Posterior vena cava (tissue), 2 donors: ENCODE results near the gene COL26A1. TPM values are rescaled to one million over a fixed set of nuclear protein-coding genes. Genes with fewer than 3 reads are reported as not detected.
A peak's percentile ranks its signal among the peaks of the same experiment; 100 is the strongest.
"Not testable (repeated sequence)": the region's sequence is repeated elsewhere in the genome, so short reads cannot be mapped to it uniquely, and the experiment has no call there.

Experiments
- DNase-seq: peaks from one replicate; pipeline ENCODE4 v3.0.0-alpha.2; 2020; ENCODE audit warnings: low spot score
- intact Hi-C, 2 donors: fragments of 100-400 bp; cut with DNase I; formaldehyde crosslinking; loops; one replicate each; pipeline versions ENCODE4 v1.14.1 to v1.14.2; 2022 to 2023
- long read RNA-seq, 2 donors: library from polyadenylated mRNA; unstranded; transcript quantifications; one replicate each; pipeline ENCODE4 v2.0.0, GENCODE V29; 2020 to 2021
- total RNA-seq, 2 donors: library from RNA; stranded (reverse); fragmentation: NEBNext Ultra II Directional; extraction: Animal tissue kit (Norgen Biotek cat#: 25700); gene quantifications; one replicate each; pipeline ENCODE4 v1.2.1, GENCODE V29; 2021
- donor health status: DM: yes; HTN: yes; CAD: no.
- donor health status: DM: yes; HTN: yes; CAD: no.

The COL26A1 gene
- not detected for total RNA-seq
- long read RNA-seq, donor 1: 0 reads
- long read RNA-seq, donor 2: 0 reads

GRCh38 chr7:101362334-101363195 lies at the start of gene COL26A1:
Gene COL26A1 (plus strand): TSS chr7:101362875. CDS start chr7:101363033, 158 bp downstream.
- intact Hi-C loops: loop anchor here (10.0 kb wide), 1 partner anchor 172 kb away; no protein-coding TSS in a partner anchor

GRCh38 chr7:101315336-101315735 lies 47.3 kb upstream of the COL26A1 start:
- intact Hi-C loops: no loop called here
- no peak for DNase-seq

More at GRCh38 chr7:101362334-101363195, at the start of gene COL26A1:
- DNase-seq: peak; percentile 83

GRCh38 chr7:101319401-101319800 lies 43.3 kb upstream of the COL26A1 start:
- intact Hi-C loops: no loop called here
- DNase-seq: no peak

- peak; percentile 97 for DNase-seq
- intact Hi-C loops: no loop called here
Observed at GRCh38 chr7:101321491-101322401, 40.9 kb upstream of the COL26A1 start, which contains the start of gene IFT22. Gene IFT22 (minus strand): TSS chr7:101321812. CDS start chr7:101321709, 103 bp downstream.

- no peak for DNase-seq
- intact Hi-C loops: no loop called here
Observed at GRCh38 chr7:101328159-101328558, 34.5 kb upstream of the COL26A1 start.

GRCh38 chr7:101330011-101330484 lies 32.6 kb upstream of the COL26A1 start:
- no peak for DNase-seq
- intact Hi-C loops: no loop called here

GRCh38 chr7:101332026-101332425 lies 30.6 kb upstream of the COL26A1 start:
- no peak for DNase-seq
- intact Hi-C loops: no loop called here

- intact Hi-C loops: no loop called here
- DNase-seq: no peak
Observed at GRCh38 chr7:101333912-101334311, 28.8 kb upstream of the COL26A1 start.

GRCh38 chr7:101340379-101340778 lies 22.3 kb upstream of the COL26A1 start:
- no peak for DNase-seq
- intact Hi-C loops: no loop called here

GRCh38 chr7:101342892-101343291 lies 19.8 kb upstream of the COL26A1 start:
- no peak for DNase-seq
- intact Hi-C loops: no loop called here

- no peak for DNase-seq
- intact Hi-C loops: loop anchor here in 1 of 2 donors (5.0 kb wide), 1 partner anchor 1035 kb away; no protein-coding TSS in a partner anchor
Observed at GRCh38 chr7:101347477-101347876, 15.2 kb upstream of the COL26A1 start.

GRCh38 chr7:101348456-101349067 lies 14.1 kb upstream of the COL26A1 start:
- DNase-seq: not testable (repeated sequence)
- intact Hi-C loops: loop anchor here in 1 of 2 donors (5.0 kb wide), 1 partner anchor 1034 kb away; no protein-coding TSS in a partner anchor

- DNase-seq: not testable (repeated sequence)
Observed at GRCh38 chr7:101349300-101349699, 13.4 kb upstream of the COL26A1 start.

GRCh38 chr7:101352920-101353308 lies 9.8 kb upstream of the COL26A1 start:
- no peak for DNase-seq
- intact Hi-C loops: no loop called here

More at GRCh38 chr7:101349300-101349699, 13.4 kb upstream of the COL26A1 start:
- intact Hi-C loops: loop anchor here in 1 of 2 donors (5.0 kb wide), 1 partner anchor 1033 kb away; no protein-coding TSS in a partner anchor

- intact Hi-C loops: no loop called here
- no peak for DNase-seq
Observed at GRCh38 chr7:101357433-101357832, 5.2 kb upstream of the COL26A1 start.

GRCh38 chr7:101363196-101363733 lies 590 bp downstream of the COL26A1 start:
- intact Hi-C loops: loop anchor here (10.0 kb wide), 1 partner anchor 172 kb away; no protein-coding TSS in a partner anchor
- no peak for DNase-seq

- intact Hi-C loops: loop anchor here (10.0 kb wide), 1 partner anchor 171 kb away; no protein-coding TSS in a partner anchor
- peak; percentile 90 for DNase-seq
Observed at GRCh38 chr7:101363734-101364374, 1.2 kb downstream of the COL26A1 start.

GRCh38 chr7:101365956-101366355 lies 3.3 kb downstream of the COL26A1 start:
- intact Hi-C loops: loop anchor here (10.0 kb wide), 1 partner anchor 169 kb away; no protein-coding TSS in a partner anchor
- no peak for DNase-seq
